Measurements from ENCODE around the gene PRKRIP1.
A peak's percentile ranks its signal among the peaks of the same experiment; 100 is the strongest.
"Not testable (repeated sequence)": the region's sequence is repeated elsewhere in the genome, so short reads cannot be mapped to it uniquely, and the experiment has no call there.

The PRKRIP1 gene

DNA sequence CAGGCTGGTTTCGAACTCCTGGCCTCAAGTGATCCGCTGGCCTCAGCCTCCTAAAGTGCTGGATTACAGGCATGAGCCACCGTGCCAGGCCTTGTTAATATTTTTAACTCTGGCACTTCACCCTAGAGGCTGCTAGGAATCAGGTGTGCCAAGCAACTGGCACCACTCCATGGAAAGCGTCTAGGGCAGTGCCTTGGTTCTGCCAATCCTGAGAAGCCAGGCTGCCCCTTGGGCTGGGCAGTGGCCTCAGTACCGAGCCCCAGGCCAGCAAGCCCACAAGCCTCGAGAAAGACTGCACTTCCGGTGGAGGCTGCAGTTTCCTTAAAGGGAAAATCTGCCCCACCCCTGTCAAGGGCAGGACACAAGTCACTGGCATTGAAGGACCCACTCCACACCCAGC lies 57.2 kb downstream of the PRKRIP1 start:
- Histone ChIP-seq H3K9me3 (ENCODE audit: control insufficient read depth in 1 of 2, low read length in 2 of 2) (no peaks in the 10 kb centered on the region), H3K4me3 (ENCODE audit: low read depth in 1 of 2, low read length in 2 of 2) (no peak overlapping the region), H3K27ac (ENCODE audit: low read depth, low read length) (no peak overlapping the region), H3K36me3 (ENCODE audit: control insufficient read depth in 1 of 2, insufficient read depth in 2 of 2, low read length in 2 of 2) (peaks cover 4 to 21% of the 10 kb centered on the region in 2 donors), H3K4me1 (ENCODE audit: control insufficient read depth in 1 of 2, insufficient read depth in 2 of 2, low read length in 2 of 2) (no peaks in the 10 kb centered on the region), H3K27me3 (ENCODE audit: control insufficient read depth in 1 of 2, insufficient read depth in 2 of 2, low read length in 2 of 2) (no peaks in the 10 kb centered on the region), H3K9ac (ENCODE audit: low read depth in 1 of 2, low read length in 2 of 2) (no peak overlapping the region)

DNA sequence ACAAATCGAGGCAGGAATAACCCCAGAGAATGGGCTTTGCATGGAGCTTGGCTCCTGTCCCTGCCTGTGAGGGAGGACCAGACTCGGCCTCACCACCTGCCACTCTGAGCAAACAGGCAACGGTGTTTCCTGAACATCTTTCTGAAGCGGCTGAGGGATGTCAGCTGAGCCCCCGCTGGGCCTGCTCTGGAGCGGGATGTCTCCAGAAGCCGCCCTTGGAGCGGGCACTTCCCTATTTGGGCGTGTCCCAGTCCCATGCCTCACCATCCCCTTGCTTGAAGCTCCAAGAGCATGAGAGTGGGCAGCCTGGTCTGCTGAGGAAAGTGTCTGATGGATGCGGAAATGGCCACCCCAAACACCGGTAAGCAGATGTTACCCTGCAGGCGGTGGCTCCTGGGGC lies 58.3 kb downstream of the PRKRIP1 start:
- no peaks in the 10 kb centered on the region for H3K27me3 ChIP-seq (ENCODE audit: control insufficient read depth in 1 of 2, insufficient read depth in 2 of 2, low read length in 2 of 2)
- H3K27ac ChIP-seq (ENCODE audit: low read depth, low read length): no peak overlapping the region
- no peak overlapping the region for H3K9ac ChIP-seq (ENCODE audit: low read depth in 1 of 2, low read length in 2 of 2)
- peaks cover 4 to 26% of the 10 kb centered on the region in 2 donors for H3K36me3 ChIP-seq (ENCODE audit: control insufficient read depth in 1 of 2, insufficient read depth in 2 of 2, low read length in 2 of 2)
- H3K4me1 ChIP-seq (ENCODE audit: control insufficient read depth in 1 of 2, insufficient read depth in 2 of 2, low read length in 2 of 2): no peaks in the 10 kb centered on the region
- H3K4me3 ChIP-seq (ENCODE audit: low read depth in 1 of 2, low read length in 2 of 2): no peak overlapping the region
- H3K9me3 ChIP-seq (ENCODE audit: control insufficient read depth in 1 of 2, low read length in 2 of 2): no peaks in the 10 kb centered on the region

DNA sequence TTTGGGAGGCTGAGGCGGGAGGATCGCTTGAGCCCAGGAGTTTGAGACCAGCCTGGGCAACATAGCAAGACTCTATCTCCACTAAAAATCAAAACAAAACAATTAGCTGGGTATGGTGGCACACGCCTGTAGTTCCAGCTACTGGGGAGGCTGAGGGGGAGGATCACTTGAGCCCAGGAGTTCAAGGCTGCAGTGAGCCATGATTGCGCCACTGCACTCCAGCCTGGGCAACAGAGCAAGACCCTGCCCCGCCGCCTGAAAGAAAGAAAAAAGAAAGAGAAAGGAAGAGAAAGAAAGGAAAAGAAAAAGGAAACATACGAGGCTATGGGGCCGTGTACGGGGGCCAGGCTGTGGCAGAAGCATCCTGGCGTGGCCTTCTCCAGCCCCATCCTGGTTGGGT lies 58.8 kb downstream of the PRKRIP1 start:
- H3K36me3 ChIP-seq (ENCODE audit: control insufficient read depth in 1 of 2, insufficient read depth in 2 of 2, low read length in 2 of 2): peaks cover 4 to 27% of the 10 kb centered on the region in 2 donors
- H3K9ac ChIP-seq (ENCODE audit: low read depth in 1 of 2, low read length in 2 of 2); H3K27ac ChIP-seq (ENCODE audit: low read depth, low read length); H3K9me3 ChIP-seq (ENCODE audit: control insufficient read depth in 1 of 2, low read length in 2 of 2); H3K4me1 ChIP-seq (ENCODE audit: control insufficient read depth in 1 of 2, insufficient read depth in 2 of 2, low read length in 2 of 2); H3K27me3 ChIP-seq (ENCODE audit: control insufficient read depth in 1 of 2, insufficient read depth in 2 of 2, low read length in 2 of 2); H3K4me3 ChIP-seq (ENCODE audit: low read depth in 1 of 2, low read length in 2 of 2): not testable (repeated sequence)

DNA sequence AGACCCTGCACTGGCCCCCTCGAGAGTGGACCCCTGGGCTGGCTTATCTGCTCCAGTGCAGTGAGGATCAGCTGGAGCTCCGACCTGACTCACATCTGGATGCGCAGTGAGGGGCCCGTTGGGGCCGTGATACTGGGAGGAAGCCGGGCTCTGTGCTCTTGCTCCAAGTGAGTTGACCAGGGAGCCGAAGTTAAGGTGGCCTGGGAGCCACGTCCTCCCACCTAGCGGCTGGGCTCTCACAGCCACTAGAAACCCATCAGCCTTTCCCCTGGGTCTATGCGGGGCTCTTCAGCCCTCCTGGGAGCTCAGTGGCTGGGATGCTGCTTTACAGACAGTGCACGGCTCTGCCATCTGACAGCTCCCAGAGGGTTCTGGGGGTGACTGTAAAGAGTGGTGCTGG lies 59.4 kb downstream of the PRKRIP1 start:
- Histone ChIP-seq H3K9me3 (ENCODE audit: control insufficient read depth in 1 of 2, low read length in 2 of 2) (no peaks in the 10 kb centered on the region), H3K27ac (ENCODE audit: low read depth, low read length) (no peak overlapping the region), H3K9ac (ENCODE audit: low read depth in 1 of 2, low read length in 2 of 2) (no peak overlapping the region), H3K36me3 (ENCODE audit: control insufficient read depth in 1 of 2, insufficient read depth in 2 of 2, low read length in 2 of 2) (peaks cover 4 to 27% of the 10 kb centered on the region in 2 donors), H3K27me3 (ENCODE audit: control insufficient read depth in 1 of 2, insufficient read depth in 2 of 2, low read length in 2 of 2) (no peaks in the 10 kb centered on the region), H3K4me1 (ENCODE audit: control insufficient read depth in 1 of 2, insufficient read depth in 2 of 2, low read length in 2 of 2) (no peaks in the 10 kb centered on the region), H3K4me3 (ENCODE audit: low read depth in 1 of 2, low read length in 2 of 2) (no peak overlapping the region)

DNA sequence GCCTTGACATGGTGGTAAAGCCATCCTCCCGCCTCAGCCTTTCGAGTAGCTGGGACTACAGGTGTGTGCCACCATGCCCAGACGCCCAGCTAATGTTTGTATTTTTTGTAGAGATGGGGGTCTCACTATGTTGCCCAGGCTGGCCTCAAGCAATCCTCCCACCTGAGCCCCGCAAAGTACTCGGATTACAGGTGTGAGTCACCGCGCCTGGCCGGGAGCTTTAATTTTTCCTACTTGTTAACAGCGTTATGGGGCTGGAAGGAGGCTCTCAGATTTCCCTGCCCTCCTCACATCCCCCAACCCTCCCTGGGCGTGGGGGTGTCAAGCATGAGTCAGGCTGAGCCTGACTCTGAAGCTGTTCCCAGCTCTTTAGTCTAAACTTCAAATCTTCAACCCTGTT lies 60.2 kb downstream of the PRKRIP1 start:
- H3K4me3 ChIP-seq (ENCODE audit: low read depth in 1 of 2, low read length in 2 of 2): no peak overlapping the region
- no peaks in the 10 kb centered on the region for H3K4me1 ChIP-seq (ENCODE audit: control insufficient read depth in 1 of 2, insufficient read depth in 2 of 2, low read length in 2 of 2)
- H3K9ac ChIP-seq (ENCODE audit: low read depth in 1 of 2, low read length in 2 of 2): no peak overlapping the region
- no peaks in the 10 kb centered on the region for H3K9me3 ChIP-seq (ENCODE audit: control insufficient read depth in 1 of 2, low read length in 2 of 2)
- no peak overlapping the region for H3K27ac ChIP-seq (ENCODE audit: low read depth, low read length)
- H3K36me3 ChIP-seq (ENCODE audit: control insufficient read depth in 1 of 2, insufficient read depth in 2 of 2, low read length in 2 of 2): peaks cover 4 to 27% of the 10 kb centered on the region in 2 donors
- no peaks in the 10 kb centered on the region for H3K27me3 ChIP-seq (ENCODE audit: control insufficient read depth in 1 of 2, insufficient read depth in 2 of 2, low read length in 2 of 2)

DNA sequence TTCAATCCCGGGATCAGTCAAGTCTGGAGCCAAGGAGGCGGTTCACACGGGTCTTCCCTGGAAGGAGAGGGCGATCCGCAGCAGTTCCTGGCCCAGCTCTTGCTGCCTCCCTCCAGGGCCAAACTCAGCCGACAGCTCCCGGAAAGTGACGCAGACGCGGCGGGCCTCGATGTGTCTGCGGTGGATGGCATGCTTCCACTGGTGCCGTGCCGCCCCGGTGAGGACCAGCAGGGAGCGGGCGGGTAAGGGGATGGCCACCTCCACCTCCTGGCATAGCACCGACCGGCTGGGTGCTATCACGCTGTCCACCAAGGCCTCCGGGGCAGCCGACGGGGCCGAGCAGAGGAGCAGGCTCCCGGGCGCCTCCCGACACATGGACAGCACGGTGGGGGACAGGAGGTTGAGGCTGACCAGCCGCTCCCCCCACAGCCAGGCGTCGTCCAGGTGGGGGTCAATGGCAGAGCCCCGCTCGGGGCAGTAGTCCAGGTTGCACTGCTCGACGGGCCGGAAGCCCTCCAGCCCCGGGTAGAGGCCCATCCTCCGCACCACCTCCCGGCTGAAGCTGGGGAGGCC lies 61.3 kb downstream of the PRKRIP1 start:
- H3K27ac ChIP-seq (ENCODE audit: low read depth, low read length): no peak overlapping the region
- no peak overlapping the region for H3K4me3 ChIP-seq (ENCODE audit: low read depth in 1 of 2, low read length in 2 of 2)
- H3K36me3 ChIP-seq (ENCODE audit: control insufficient read depth in 1 of 2, insufficient read depth in 2 of 2, low read length in 2 of 2): peaks cover 4 to 27% of the 10 kb centered on the region in 2 donors
- H3K9ac ChIP-seq (ENCODE audit: low read depth in 1 of 2, low read length in 2 of 2): no peak overlapping the region
- H3K9me3 ChIP-seq (ENCODE audit: control insufficient read depth in 1 of 2, low read length in 2 of 2): no peaks in the 10 kb centered on the region
- H3K4me1 ChIP-seq (ENCODE audit: control insufficient read depth in 1 of 2, insufficient read depth in 2 of 2, low read length in 2 of 2): no peaks in the 10 kb centered on the region
- H3K27me3 ChIP-seq (ENCODE audit: control insufficient read depth in 1 of 2, insufficient read depth in 2 of 2, low read length in 2 of 2): no peaks in the 10 kb centered on the region

DNA sequence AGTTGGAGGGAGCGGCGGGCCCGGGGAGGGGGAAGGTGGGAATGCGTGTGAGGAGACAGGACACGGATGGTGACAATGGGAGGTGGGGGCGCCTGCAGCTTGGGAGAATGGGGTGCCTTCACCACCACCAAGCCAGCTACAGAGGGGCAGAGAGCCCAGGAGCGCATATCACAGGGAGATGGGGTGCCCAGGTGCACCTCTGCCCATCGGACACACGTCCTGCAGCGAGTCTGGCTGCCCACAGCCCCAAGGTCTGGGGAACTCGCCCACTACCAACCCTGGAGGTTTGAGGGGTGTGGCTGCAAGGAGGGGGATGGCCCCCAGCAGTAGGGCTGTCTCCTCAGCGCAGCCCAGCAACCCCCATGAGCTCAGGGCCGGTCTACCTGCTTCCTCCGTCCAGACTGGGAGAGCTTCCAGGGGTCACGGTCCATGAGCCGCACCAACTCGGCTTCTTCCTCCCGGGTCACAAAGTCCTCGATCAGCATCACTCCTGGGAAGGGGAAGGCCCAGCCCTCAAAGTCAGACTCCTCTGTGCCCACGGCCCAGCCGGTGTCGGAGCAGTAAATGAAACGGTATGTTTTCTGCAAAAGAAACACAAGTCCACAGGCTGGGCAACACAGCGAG lies 63.2 kb downstream of the PRKRIP1 start:
- Histone ChIP-seq H3K36me3 (ENCODE audit: control insufficient read depth in 1 of 2, insufficient read depth in 2 of 2, low read length in 2 of 2) (peaks cover 4 to 27% of the 10 kb centered on the region in 2 donors), H3K4me1 (ENCODE audit: control insufficient read depth in 1 of 2, insufficient read depth in 2 of 2, low read length in 2 of 2) (peaks cover 4 to 9% of the 10 kb centered on the region in 2 donors), H3K27ac (ENCODE audit: low read depth, low read length) (no peak overlapping the region), H3K9me3 (ENCODE audit: control insufficient read depth in 1 of 2, low read length in 2 of 2) (no peaks in the 10 kb centered on the region), H3K27me3 (ENCODE audit: control insufficient read depth in 1 of 2, insufficient read depth in 2 of 2, low read length in 2 of 2) (no peaks in the 10 kb centered on the region), H3K9ac (ENCODE audit: low read depth in 1 of 2, low read length in 2 of 2) (no peak overlapping the region), H3K4me3 (ENCODE audit: low read depth in 1 of 2, low read length in 2 of 2) (no peak overlapping the region)

DNA sequence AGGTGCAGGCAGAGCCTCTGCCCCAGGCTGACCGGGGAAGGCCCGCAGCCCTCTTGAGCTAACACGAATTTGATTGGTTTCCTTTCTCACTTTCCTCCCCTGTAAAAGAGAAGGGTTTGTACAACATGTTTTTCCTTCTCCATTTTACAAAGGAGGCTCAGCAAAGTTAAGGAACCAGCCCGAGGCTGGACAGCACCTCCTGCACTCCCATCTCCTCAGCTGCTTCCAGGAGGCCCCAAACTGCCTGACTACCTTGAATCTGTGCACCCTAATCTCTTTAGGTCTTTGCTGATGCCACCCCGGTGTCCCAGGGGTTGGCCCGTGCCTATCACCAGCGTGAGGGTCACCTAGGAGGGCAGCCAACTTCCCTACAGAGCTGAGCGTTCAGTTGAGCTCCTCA lies 64.3 kb downstream of the PRKRIP1 start:
- Histone ChIP-seq H3K27ac (ENCODE audit: low read depth, low read length) (no peak overlapping the region), H3K9ac (ENCODE audit: low read depth in 1 of 2, low read length in 2 of 2) (no peak overlapping the region), H3K9me3 (ENCODE audit: control insufficient read depth in 1 of 2, low read length in 2 of 2) (no peaks in the 10 kb centered on the region), H3K4me3 (ENCODE audit: low read depth in 1 of 2, low read length in 2 of 2) (no peak overlapping the region), H3K4me1 (ENCODE audit: control insufficient read depth in 1 of 2, insufficient read depth in 2 of 2, low read length in 2 of 2) (peaks cover 4 to 9% of the 10 kb centered on the region in 2 donors), H3K36me3 (ENCODE audit: control insufficient read depth in 1 of 2, insufficient read depth in 2 of 2, low read length in 2 of 2) (peaks cover 4 to 27% of the 10 kb centered on the region in 2 donors), H3K27me3 (ENCODE audit: control insufficient read depth in 1 of 2, insufficient read depth in 2 of 2, low read length in 2 of 2) (no peaks in the 10 kb centered on the region)

DNA sequence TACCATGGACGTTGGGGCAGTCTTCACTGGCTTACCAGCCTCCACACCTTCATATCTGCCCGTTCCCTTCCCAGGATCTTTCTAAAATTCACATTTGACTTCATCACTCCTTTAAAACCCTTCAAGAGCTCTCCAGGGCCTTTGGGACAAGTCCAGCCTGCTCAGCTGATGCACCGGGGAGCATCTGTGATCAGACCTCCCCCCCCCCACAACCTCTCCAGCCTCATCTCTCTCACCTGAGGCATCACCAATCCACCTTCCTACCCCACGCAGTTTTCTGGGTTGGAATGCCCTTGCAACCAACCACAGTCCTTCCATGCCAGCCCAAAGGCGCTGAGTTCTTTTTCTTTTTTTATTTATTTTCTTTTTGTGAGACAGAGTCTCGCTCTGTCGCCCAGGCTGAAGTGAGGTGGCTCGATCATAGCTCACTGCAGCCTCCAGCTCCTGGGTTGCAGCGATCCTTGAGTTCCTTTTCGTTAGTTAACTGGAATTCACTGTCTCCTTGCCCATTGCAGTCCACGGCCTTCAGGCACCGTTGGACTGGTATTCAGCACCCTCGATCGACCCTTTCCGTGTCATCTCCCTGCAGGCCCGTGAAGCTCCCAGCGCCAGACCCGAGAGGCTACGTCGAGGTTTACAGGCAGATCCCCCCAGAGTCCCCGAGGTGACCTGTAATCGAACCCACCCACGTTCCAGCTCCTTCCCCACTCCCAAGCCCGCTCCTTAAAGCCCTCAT lies 67.8 kb downstream of the PRKRIP1 start:
- H3K4me1 ChIP-seq (ENCODE audit: control insufficient read depth in 1 of 2, insufficient read depth in 2 of 2, low read length in 2 of 2): peaks cover 10 to 16% of the 10 kb centered on the region in 2 donors
- H3K36me3 ChIP-seq (ENCODE audit: control insufficient read depth in 1 of 2, insufficient read depth in 2 of 2, low read length in 2 of 2): peaks cover 0 to 9% of the 10 kb centered on the region in 2 donors

DNA sequence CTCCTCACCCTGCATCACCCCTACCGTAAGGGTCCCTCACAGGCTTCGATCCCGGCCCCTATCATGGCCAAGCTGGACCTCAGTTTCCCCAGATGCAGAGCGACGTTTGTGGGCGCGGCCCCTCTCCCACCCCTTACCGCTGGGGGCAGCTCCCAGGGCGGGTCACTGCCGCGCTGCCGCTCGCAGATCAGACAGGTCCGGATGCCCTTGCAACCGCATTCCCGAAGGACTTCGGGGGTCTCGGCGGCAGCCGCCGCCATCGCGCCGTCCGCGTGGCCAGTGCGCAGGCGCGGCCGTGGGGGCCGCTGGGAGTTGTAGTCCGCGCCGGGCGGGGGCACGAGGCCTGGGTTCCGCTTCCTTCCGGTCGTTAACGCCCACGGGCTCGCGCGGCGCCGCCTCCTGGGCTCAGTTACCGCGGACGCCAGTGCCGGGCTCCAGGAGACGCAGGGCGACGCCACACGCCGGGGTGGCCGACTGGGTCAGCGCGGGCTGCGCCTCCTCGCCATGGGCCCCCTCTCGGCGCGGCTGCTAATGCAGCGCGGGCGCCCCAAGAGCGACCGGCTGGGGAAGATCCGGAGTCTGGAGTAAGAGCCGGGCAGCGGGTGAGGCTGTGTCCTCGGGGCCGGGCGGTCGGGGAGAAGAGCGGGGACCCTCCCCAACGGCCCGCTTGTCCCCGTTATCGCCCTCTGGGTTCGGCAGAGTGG lies 68.6 kb downstream of the PRKRIP1 start, which contains the start of the genes ALKBH4 and LRWD1:
Gene ALKBH4, minus strand, starts transcription at position 287 of the 704 bp plus-strand sequence. Its CDS starts 27 bp downstream, at position 260.
Gene LRWD1, plus strand, starts transcription at position 408 of the 704 bp plus-strand sequence. Its CDS starts 97 bp downstream, at position 505.
- H3K9me3 ChIP-seq (ENCODE audit: control insufficient read depth in 1 of 2, low read length in 2 of 2): no peaks in the 10 kb centered on the region
- peak within 1 kb of the TSS; percentile 98 to 100 for H3K4me3 ChIP-seq (ENCODE audit: low read depth in 1 of 2, low read length in 2 of 2)
- peaks cover 13 to 19% of the 10 kb centered on the region in 2 donors for H3K4me1 ChIP-seq (ENCODE audit: control insufficient read depth in 1 of 2, insufficient read depth in 2 of 2, low read length in 2 of 2)
- peaks cover 0 to 3% of the 10 kb centered on the region in 2 donors for H3K36me3 ChIP-seq (ENCODE audit: control insufficient read depth in 1 of 2, insufficient read depth in 2 of 2, low read length in 2 of 2)
- peak within 1 kb of the TSS; percentile 17 for H3K27ac ChIP-seq (ENCODE audit: low read depth, low read length)
- peak within 1 kb of the TSS; percentile 85 to 99 for H3K9ac ChIP-seq (ENCODE audit: low read depth in 1 of 2, low read length in 2 of 2)
- no peaks in the 10 kb centered on the region for H3K27me3 ChIP-seq (ENCODE audit: control insufficient read depth in 1 of 2, insufficient read depth in 2 of 2, low read length in 2 of 2)

More for the DNA sequence above, 67.8 kb downstream of the PRKRIP1 start:
- Histone ChIP-seq H3K4me3 (ENCODE audit: low read depth in 1 of 2, low read length in 2 of 2) (peak overlapping the region; percentile 98 to 100), H3K27me3 (ENCODE audit: control insufficient read depth in 1 of 2, insufficient read depth in 2 of 2, low read length in 2 of 2) (no peaks in the 10 kb centered on the region), H3K27ac (ENCODE audit: low read depth, low read length) (peak overlapping the region; percentile 17), H3K9ac (ENCODE audit: low read depth in 1 of 2, low read length in 2 of 2) (peak overlapping the region; percentile 85 to 99), H3K9me3 (ENCODE audit: control insufficient read depth in 1 of 2, low read length in 2 of 2) (no peaks in the 10 kb centered on the region)
